Inflammatory macrophage treated with lipopolysaccharide for 4 hours (primary cell): ENCODE results near the gene PODXL2.
"Not testable (repeated sequence)": the region's sequence is repeated elsewhere in the genome, so short reads cannot be mapped to it uniquely, and the experiment has no call there.

Source experiments
- DNase-seq: peaks from one replicate; pipeline ENCODE4 v3.0.0-alpha.2; 2020

PODXL2 gene

DNA sequence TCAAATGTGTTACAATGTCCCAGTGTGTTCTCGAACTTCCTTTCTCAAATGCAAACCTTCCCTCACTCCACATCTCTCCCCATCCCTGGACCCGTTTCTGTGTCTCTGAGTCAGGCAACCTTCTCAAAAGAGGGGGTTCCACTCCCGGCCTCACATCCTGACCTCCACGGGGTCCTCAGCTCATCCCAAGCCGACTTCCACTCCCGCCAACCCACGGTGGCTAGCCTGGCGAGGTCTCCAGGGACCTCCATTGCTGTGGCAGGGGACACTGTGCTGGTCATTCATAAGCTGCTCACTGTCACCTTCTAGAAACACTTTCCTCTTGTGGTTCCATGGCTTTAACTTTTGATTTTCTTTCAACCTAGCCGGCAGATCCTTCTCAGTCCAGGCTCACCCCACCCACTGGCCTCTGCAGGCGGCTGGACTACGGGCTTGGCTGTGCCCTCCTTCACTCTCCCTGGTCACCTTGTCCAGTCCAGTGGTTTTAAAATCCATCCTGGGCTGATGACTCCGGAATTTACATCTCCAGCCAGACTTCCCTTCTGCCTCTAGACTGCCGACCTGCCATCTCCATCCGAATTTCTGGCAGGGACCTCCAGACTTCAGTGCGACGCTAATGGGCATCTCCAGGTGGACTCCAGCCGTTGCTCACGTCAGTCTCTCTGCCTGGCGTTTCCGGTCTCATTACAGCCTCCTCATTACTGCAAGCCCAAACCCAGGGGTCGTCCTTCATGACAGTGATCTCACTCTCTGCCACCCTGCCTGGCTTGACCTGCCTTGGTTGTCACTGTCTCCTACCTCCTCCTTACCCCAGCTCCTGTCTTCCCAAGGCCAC is 63.7 kb downstream of the PODXL2 start:
- no peak for DNase-seq

DNA sequence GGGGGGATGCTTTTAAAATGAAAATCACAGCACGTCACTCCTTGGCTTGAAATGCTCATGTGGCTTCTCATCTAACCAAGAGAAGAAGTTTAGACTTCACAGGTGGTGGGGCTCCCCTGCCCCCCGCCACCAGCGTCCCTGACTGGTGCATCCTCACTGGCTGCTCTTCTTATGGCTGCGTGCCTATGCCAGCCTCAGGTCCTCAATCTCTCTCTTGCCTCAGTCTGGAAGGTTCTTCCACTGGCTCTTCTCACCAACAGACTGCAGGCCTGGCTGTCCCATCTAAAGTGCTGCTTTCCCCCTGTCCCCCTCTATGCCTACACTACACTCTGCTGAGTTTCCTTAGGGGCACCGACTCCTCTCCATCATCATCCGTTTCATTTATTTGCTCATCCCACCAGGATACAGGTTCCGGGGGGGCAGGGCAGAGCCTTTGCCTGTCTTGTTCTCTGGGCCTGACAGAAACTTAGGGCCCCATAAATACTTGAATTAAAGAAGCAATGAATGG is 64.4 kb downstream of the PODXL2 start:
- DNase-seq, result no peak

DNA sequence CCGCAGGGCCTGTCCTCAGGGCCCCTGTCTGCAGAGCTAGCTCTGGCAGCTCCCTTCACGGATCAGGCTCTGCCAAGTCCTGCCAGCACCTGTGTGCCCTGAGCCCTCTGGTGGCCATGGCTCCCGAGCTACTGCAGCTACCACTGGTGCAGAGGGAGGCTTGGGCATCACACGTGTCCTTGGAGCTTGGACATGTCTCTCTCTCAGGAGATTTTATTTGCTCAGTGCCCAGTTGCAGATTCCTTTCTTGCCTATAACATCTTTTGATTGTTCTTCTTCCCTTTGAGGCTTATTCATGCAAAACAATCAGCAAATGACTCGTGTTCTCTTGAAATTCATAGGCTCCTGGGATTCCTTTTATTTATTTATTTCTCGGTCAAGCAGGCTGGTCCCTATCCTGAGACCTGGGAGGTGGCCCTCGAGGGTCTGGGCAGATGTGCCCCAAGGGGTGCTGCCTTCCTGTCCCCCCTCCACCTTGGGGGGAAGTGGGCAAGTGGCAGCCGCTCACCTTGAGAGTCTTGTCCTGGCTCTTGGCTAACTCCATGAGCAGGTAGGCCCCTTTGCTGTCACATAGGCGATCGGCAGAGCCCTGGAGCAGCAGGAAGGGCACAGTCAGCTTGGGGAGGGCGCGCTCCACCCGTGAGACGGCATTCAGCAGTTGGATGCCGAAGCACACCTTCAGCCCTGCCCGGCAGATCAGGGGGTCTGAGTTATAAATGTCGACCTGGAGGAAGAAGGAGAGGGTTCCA is 65.7 kb downstream of the PODXL2 start:
- DNase-seq, result peak; percentile 24

DNA sequence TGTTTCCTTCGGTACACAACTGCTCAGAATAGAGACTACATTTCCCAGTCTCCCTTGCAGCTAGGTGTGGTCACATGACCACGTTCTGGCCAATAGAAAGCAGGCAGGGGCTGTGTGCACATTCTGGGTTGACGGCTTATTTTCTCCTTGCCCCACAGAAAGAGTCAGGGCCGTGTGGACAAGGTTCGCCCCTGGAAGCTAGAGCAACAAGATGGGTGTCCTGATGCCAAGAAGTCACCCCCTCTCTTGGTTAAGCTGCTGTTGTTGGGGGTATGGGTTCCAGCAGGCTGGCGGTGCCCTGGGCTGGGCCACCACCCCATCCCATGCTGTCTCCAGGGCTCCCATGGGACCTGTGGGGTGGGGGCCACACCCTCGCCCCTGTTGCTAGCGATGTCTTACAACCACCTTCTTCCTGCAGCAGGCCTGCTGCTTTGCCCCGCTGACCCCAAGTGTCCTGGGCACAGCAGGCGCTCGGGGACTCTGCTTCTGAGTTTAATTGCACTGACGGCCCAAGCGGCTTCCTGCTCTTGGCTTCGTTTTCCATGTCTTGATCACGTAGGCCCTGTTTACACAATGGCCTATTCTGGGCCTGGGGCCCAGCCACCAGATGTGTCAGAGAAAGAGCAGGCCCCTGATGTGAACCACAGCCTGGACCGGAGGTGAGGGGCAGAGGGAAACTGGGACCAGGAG is 68.7 kb downstream of the PODXL2 start:
- peak; percentile 32 for DNase-seq

DNA sequence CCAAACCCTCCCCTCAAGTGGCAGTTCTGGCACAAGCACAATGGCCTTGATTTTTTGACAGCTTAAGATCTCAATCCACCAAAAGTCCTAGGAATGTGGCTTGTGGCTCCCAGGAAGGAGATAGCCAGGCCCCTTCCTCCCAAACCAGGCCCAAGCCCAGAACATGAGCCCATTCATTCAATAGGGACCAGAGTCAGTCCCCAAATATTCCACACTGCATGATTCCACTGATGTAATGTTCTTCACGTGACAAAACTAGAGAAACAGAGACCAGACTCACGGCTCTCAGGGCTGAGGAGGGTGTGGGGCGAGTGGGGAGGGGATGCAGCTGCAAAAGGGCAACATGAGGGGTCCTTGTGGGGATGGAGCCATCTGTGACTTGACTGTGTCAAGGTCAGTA is 69.3 kb downstream of the PODXL2 start:
- no peak for DNase-seq

DNA sequence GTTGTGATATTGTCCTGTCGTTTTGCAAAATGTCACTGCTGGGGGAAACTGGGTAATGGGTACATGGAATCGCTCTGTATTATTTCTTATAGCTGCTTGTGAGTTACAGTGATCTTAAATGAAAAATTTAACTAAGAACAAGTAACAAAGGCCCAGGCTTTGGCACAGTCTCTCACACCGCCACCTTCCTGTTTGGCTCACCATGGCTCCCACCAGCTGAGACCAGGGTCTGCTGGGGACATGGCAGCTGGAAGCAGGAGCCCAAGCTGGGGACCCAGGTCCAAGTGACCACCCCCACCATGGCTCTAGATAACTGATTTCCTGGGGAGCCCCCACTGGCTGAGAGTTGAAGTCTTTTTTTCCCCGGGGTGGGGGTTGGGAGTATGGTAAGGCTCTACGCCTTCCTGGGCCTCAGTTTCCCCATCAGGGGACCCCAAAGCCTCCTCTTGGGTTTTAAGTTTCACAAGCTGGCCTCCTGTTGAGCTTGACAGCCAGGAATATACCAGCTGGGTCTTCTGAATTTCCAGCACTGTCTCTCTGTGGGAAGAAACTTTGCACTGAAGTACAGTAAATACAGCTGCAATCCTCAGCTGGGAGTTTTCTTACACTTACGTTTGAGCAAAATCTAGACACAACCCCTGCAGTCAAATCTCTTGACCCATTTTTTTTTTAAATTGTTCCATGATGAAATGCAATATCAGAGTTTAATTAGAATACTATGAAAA is 69.9 kb downstream of the PODXL2 start:
- no peak for DNase-seq

DNA sequence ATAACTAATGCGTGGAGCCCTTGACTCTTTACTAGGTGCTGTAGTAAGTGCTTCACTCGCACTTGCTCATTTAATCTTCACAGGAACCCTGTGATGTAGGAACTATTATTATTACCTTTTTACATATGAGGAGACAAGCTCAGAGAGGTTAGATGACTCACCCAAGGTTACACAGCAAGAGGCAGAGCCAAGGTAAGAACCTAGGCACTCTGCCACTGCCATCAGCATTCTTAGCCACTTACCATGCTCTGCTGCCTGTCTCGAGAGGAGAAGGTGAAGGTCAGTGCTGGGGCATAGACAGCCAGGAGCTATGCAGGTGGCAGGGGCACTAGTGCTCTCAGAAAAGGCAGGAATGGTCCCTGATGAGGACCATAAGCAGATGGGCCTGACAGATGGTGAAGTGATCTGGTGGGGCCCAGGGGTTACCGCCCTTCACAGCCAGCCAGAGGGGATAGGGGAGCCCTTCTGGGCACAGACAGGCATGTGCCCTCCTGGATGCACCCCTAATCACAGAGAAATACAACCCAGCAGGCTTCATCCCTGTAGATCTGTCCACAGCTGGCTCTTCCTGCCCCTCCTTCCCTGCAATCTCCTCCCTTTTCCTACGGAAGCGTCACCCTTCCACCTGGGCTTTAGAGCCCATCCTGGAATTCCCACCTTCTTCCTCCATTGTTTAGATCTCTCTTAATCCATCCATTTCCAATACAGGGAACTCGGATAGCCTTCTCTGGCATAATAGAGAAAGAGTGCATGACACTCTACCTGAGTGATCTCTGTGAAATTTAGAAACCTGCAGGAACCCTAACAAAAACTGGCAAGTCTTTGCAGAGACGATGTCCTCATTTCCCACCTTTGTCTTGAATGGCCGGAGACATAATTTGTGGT is 70.7 kb downstream of the PODXL2 start:
- no peak for DNase-seq

DNA sequence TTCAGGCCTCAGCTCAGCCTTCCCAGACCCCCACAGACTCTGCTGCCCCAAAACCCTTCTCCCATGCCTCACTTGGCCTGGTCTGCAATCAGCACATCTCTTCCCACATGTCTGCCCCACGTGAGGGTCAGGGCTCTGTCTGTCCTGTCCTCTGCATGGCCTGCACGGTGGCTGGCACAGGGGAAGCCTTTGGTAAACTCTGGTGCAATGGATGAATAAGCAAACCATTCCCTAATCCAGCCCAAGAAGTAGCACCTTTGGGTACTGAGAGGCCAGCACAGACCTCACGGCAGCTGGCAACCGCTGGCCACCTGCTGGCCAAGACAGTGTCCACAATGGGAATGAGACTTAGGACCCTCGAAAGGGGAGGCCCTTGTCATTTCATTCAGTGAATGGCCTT is 71.4 kb downstream of the PODXL2 start:
- DNase-seq, result no peak

DNA sequence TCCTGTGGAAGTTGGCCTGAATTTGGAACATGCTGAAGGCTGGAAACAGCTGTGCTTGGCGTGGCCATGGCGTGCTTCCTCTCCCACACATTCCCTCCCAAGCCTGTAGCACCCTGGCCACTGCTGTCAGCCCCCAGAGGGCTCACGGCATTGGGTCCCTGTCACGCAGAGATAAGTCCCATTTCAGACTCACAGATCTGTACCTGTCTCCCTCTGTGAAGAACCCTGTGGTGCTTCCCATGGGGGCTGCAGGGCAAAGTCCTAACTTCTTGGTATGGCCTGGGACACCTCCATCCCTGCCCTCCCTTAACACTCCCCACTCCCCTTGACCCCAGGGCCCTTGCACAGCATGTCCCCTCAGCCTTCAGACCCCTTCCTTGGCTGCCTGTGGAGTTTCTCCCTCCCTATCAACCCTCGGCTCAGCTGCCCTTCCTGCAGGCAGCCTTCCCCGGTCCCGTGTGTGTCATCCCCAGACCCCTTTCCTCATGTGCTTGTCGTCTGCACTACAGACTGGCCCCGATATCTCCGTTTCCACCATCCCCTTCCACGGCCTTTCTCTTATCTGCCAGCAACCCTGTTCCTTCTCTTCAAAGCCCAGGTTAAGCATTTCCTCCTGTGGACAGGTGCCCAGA is 72.4 kb downstream of the PODXL2 start:
- DNase-seq, result no peak

DNA sequence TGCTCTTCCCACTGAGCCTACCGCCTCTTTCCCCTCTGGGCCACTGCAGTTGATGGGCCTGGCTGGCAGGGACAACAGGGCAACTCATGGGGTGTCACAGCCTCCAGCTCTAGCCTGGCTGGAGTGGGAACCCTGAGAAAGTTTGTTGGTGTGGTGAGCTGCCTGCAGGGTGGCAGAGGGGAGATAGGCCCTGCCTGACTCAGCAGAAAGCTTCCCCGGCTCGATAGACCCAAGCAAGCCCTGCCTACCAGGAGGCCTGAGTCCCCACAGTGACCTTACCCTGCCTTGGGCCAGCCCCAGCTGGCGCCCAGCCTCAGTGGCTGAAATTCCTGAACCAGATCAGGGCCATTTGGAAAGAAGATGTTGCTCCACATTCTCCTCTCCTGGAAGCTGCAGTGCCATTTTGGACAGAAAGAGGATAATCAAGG is 73.2 kb downstream of the PODXL2 start:
- DNase-seq, result no peak

DNA sequence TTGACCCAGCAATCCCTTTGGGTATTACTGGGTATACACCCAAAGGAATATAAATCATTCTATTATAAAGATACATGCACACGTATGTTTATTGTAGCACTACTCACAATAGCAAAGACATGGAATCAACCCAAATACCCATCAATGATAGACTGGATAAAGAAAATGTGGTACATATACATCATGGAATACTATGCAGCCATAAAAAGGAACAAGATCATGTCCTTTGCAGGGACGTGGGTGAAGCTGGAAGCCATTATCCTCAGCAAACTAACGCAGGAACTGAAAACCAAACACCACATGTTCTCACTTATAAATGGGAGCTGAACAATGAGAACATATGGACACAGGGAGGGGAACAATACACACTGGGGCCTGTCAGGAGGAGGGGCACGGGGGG is 75.9 kb downstream of the PODXL2 start:
- not testable (repeated sequence) for DNase-seq

DNA sequence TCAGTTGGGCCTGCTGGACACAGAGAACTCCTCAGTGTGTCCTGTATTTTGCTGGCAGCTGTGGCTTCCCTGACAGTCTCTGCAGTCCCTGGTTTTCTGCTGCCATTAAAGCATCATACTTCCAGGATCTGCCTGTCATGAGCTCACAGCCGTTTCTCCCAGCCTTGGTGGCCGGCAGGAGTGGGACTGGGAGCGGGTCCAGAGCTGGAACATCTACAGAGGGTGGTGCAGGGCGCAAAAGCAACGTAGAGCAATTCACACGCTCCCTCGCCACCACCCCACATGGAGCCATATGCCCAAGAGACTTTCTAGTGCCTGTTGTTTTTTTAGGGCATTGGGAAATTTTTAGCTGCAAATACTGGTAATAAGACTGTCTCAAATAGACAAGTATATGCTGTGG is 77.3 kb downstream of the PODXL2 start:
- no peak for DNase-seq

DNA sequence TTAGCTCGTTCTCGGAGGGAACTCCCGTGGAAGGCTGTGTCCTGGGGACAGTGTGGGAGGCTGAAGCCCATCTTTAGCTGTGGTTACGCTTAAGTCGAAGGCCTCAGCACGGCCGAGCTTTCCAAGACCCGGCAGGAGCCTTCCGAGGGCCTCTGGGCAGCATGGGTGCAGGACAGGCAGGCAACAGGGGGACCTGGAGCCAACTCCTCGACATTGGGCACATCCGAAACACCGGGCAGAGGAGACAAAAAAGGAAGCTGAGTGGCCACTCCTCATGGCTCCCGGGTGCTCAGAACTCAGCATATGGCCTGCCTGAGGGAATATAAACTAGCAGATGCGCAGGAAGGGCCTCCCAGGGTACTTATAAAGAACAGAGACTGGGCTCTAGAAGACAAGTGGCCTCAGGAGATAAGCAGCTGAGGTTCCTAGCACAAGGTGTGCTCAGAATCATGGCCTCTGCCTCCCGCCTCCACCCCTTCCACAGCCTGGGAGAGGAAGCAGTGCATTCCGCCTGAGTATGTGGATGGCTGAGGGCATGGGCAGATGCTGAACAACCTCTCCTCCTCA is 77.9 kb downstream of the PODXL2 start:
- DNase-seq, result no peak

DNA sequence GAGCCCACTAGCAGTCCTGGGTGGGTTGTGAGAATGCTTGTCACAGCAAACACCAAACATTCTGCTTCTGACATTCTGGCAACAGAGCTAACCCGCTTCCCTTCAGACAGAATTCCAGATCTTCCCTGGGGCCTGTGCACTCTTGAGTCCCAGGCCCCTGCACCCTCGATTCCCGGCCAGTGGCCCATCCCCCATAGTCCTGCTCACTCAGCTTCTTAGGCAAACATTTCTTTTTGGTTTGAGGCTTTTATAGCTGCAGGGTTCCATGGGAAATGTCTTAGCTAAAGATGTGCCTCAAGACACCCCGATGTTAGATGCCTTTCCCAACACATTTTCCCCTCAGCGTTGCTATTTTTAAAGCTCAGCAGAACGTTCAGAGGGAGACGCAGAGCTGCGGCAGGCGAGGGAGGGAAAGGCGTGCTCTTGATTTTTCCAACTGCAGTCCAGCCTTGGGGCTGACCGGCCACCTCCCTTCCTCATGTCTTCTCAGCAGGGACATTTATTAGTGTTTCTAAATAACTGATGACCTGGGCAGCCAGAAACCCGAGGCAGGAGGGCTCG is 78.9 kb downstream of the PODXL2 start:
- DNase-seq, result no peak

DNA sequence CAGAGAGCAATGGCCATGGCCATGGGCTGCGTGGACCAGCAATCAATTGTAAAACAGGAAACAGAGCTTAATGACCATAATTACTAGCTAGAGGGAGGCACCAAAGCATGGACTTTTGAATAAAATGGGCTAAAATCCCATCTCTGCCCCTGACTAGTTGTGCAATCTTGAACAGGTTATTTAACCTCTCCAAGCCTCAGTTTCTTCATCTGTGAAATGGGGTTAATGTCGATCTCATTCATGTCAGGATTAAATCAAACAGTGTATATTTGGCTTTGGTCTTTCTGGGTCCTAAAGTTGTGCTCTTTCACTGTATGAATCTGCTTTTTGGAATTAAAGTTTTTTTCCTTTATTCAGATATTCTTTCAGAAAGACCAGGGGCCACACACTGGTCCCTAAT is 79.9 kb downstream of the PODXL2 start:
- DNase-seq, result no peak

DNA sequence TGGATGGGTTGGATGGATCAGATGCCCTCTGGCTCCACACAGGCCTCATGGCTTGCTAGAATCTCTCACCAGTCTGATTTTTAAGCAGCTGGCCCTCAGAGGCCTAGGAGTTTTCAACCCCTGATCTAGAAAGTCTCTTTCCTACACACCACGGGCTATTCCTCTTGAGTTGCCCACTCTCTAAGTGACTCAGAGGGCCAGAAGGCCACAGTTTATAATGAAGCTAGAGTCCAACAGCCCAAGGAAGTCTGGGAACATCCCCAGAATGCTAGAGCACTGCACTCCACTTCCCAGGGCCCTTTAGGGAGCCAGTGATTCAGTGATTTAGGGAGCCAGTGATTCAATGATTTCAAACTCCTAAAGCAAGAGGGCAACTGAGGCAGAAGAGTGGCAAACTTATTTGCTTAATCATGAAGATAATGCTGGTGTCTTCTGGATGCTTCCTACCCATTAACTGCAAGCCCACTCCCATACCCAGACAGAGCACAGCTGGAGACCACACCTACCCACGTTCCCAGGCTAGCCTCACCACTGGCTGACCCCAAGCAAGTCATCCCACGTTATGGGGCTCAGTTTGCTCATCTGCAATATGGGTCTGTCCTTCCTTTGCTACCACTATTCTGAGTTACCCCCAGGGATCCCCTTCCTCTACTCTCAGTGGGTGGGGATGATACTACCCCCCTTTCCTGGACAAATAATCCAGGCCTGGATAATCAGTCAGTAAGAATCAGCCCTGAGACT is 80.5 kb downstream of the PODXL2 start:
- no peak for DNase-seq

DNA sequence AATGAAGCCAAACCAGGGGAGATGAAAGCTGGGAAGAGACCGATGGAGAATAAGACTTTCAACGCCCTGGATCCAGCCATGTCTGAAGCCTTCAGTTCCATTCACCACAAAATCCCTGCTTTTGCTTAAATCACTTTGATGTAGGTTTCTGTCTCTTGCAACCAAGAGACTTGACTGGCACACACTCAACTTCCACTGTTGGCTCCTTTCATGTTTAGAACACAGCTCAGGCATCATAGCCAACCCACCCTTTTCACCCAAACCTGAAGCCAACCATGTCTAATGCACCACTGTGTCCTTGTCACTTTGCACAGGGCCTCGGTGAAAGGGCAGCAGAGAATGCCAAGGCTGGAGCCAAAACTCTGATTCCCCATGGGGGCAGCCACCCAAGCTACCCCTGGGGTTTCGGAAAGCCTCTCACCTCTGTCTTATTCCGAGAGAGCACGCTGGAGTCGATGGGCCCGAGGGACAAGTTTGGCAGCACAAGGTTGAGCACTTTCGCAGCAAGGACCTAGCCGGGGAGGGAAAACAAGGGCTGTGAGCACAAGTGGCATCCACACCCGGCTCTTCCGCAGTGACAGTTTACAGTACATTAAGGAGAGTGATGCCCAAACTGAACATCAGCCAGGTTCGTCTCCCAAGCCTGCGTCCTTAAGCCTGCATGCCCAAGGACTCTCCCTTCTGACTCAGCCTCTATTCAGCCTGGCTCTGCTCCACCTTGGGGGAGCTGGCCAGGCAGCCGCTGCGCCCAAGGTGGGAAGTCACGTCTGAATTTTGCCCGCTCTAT is 81.4 kb downstream of the PODXL2 start:
- DNase-seq, result no peak

DNA sequence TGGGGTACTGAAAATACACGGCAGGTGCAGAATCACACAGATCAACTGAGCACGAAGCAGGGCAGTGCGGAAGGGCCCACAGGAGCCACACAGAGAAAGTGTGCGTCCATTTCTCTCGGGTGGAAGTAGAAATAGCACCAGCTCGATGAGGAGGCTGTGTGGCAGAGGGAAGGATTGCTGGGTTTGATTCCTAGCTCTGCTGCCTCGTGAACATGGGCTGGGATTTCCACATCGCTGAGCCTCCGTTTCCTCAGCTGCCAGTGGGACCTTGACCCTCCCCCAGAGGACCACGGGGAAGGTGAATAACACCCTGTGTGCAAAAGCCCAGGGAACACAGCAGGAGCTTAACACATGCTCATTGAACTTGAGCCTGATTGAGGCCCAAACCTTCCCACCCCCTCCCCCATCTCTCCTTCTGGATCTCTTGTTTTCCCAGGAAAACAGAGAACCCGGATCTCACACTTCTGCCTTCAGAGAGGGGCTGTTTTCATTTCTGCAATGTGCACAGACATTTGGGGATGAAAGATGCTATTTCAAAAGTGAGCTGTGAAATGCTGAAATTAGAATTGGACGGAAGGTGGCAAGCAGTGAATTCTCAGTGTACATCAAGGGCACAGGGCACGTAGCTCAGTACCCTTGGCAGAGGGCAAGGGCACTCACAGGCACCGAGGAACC is 82.2 kb downstream of the PODXL2 start:
- DNase-seq, result no peak
